Adipocyte (in vitro differentiated cells): ENCODE measurements around the gene CRYBG2.
"Not testable (repeated sequence)": the region's sequence is repeated elsewhere in the genome, so short reads cannot be mapped to it uniquely, and the experiment has no call there.

Experiments
- DNase-seq: peaks from one replicate; pipeline ENCODE4 v3.0.0-alpha.2; 2015; ENCODE audit warnings: low read depth
- H3K27me3 ChIP-seq: replicated peaks from 2 replicates; pipeline ENCODE4 v1.7.0; 2013; ENCODE audit warnings: mild to moderate bottlenecking, low read length, moderate library complexity; ENCODE audit not compliant: control insufficient read depth, insufficient read depth
- H3K36me3 ChIP-seq: 2 replicates; pipeline ENCODE4 v1.7.0; 2013; ENCODE audit warnings: low read length, mild to moderate bottlenecking, moderate library complexity; ENCODE audit not compliant: control insufficient read depth, insufficient read depth, severe bottlenecking
- H3K4me1 ChIP-seq: 2 replicates; pipeline ENCODE4 v1.7.0; 2013; ENCODE audit warnings: mild to moderate bottlenecking, low read length, moderate library complexity; ENCODE audit not compliant: control insufficient read depth, insufficient read depth
- H3K4me3 ChIP-seq: 2 replicates; pipeline ENCODE4 v1.7.0; 2013; ENCODE audit warnings: mild to moderate bottlenecking, low read length, moderate library complexity
- H3K9ac ChIP-seq: 2 replicates; pipeline ENCODE4 v1.7.0; 2013; ENCODE audit warnings: mild to moderate bottlenecking, low read length, moderate library complexity
- H3K9me3 ChIP-seq: 2 replicates; pipeline ENCODE4 v1.7.0; 2013; ENCODE audit warnings: mild to moderate bottlenecking, low read length, moderate library complexity; ENCODE audit not compliant: control insufficient read depth

Gene CRYBG2

GRCh38 chr1:26353976-26354820 lies at the start of gene CRYBG2:
Gene CRYBG2, minus strand, starts transcription at chr1:26354130. Its CDS starts 7,473 bp downstream, at chr1:26346657.
- Histone ChIP-seq H3K36me3 (no peaks in the 10 kb centered on the region), H3K4me1 (peaks cover 3% of the 10 kb centered on the region), H3K9me3 (no peaks in the 10 kb centered on the region), H3K4me3 (no peak within 1 kb of the TSS), H3K27me3 (peaks cover 26% of the 10 kb centered on the region), H3K9ac (no peak within 1 kb of the TSS)
- no peak for DNase-seq

GRCh38 chr1:26403656-26404055 lies 49.7 kb upstream of the CRYBG2 start:
- no peak for DNase-seq

DNA sequence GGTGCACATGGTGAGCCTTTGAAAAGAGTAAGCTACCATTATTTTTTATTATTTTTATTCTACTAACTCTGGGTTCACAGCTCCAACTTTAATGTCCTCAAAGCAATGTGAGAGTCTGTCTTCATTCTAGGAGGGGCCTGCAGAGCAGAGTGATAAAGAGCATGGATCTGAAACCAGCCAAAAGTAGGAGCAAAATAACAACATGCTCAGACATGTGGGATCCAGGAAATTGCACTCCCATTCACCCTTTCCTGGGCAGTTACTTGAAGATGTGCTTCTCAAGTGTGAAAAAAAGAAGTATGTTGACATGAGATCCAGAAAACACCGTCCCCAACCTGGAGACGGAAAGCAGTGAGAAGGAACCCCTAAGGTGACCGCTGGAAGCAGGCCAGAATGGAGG lies 48.0 kb upstream of the CRYBG2 start:
- Histone ChIP-seq H3K36me3 (no peaks in the 10 kb centered on the region), H3K9me3 (no peaks in the 10 kb centered on the region), H3K4me1 (no peaks in the 10 kb centered on the region), H3K4me3 (no peak overlapping the region), H3K27me3 (peaks cover 26% of the 10 kb centered on the region), H3K9ac (no peak overlapping the region)
- DNase-seq: no peak

More at GRCh38 chr1:26403656-26404055, 49.7 kb upstream of the CRYBG2 start:
- Histone ChIP-seq H3K4me1 (no peaks in the 10 kb centered on the region), H3K9ac (no peak overlapping the region), H3K36me3 (no peaks in the 10 kb centered on the region), H3K4me3 (no peak overlapping the region), H3K27me3 (peaks cover 26% of the 10 kb centered on the region), H3K9me3 (no peaks in the 10 kb centered on the region)

- H3K9ac ChIP-seq: no peak overlapping the region
- H3K4me1 ChIP-seq: no peaks in the 10 kb centered on the region
- DNase-seq: no peak
- H3K36me3 ChIP-seq: no peaks in the 10 kb centered on the region
- H3K4me3 ChIP-seq: no peak overlapping the region
- no peaks in the 10 kb centered on the region for H3K9me3 ChIP-seq
- H3K27me3 ChIP-seq: peaks cover 19% of the 10 kb centered on the region
These were observed 45.1 kb upstream of the CRYBG2 start for GRCh38 chr1:26399034-26399433.

GRCh38 chr1:26395754-26396153 lies 41.8 kb upstream of the CRYBG2 start:
- DNase-seq: no peak
- no peaks in the 10 kb centered on the region for H3K4me1 ChIP-seq
- no peaks in the 10 kb centered on the region for H3K27me3 ChIP-seq
- H3K9me3 ChIP-seq: no peaks in the 10 kb centered on the region
- no peaks in the 10 kb centered on the region for H3K36me3 ChIP-seq
- H3K4me3 ChIP-seq: no peak overlapping the region
- H3K9ac ChIP-seq: no peak overlapping the region

GRCh38 chr1:26391450-26391849 lies 37.5 kb upstream of the CRYBG2 start:
- Histone ChIP-seq H3K4me1 (peaks cover 5% of the 10 kb centered on the region), H3K36me3 (no peaks in the 10 kb centered on the region), H3K4me3 (no peak overlapping the region), H3K9me3 (no peaks in the 10 kb centered on the region), H3K27me3 (no peaks in the 10 kb centered on the region), H3K9ac (no peak overlapping the region)
- DNase-seq: peak; percentile 56

GRCh38 chr1:26389604-26390247 lies 35.8 kb upstream of the CRYBG2 start:
- no peaks in the 10 kb centered on the region for H3K36me3 ChIP-seq
- H3K27me3 ChIP-seq: no peaks in the 10 kb centered on the region
- no peak overlapping the region for H3K4me3 ChIP-seq
- H3K9ac ChIP-seq: no peak overlapping the region
- DNase-seq: no peak
- no peaks in the 10 kb centered on the region for H3K9me3 ChIP-seq
- peaks cover 12% of the 10 kb centered on the region for H3K4me1 ChIP-seq

- no peak for DNase-seq
- no peaks in the 10 kb centered on the region for H3K36me3 ChIP-seq
- H3K27me3 ChIP-seq: no peaks in the 10 kb centered on the region
- H3K4me1 ChIP-seq: peaks cover 12% of the 10 kb centered on the region
- H3K4me3 ChIP-seq: no peak overlapping the region
- H3K9ac ChIP-seq: no peak overlapping the region
- H3K9me3 ChIP-seq: no peaks in the 10 kb centered on the region
These were observed 35.0 kb upstream of the CRYBG2 start for GRCh38 chr1:26388791-26389445.

DNA sequence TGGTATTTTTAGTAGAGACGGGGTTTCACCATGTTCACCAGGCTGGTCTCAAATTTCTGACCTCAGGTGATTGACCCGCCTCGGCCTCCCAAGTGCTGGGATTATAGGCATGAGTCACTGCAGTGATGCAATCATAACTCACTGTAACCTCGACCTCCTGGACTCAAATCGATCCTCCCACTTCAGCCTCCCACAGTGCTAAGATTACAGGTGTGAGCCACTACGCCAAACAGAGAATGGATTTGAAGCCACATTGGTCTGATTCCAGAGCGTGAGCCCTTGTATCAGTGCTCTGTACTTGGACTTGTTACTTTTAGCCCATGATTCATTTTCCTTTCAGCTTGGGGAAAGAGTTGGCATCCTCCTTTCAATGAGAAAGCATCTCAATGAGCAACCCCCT lies 33.5 kb upstream of the CRYBG2 start:
- H3K4me3 ChIP-seq: no peak overlapping the region
- H3K27me3 ChIP-seq: no peaks in the 10 kb centered on the region
- peaks cover 12% of the 10 kb centered on the region for H3K4me1 ChIP-seq
- no peaks in the 10 kb centered on the region for H3K36me3 ChIP-seq
- H3K9me3 ChIP-seq: no peaks in the 10 kb centered on the region
- H3K9ac ChIP-seq: no peak overlapping the region
- DNase-seq: no peak

- H3K4me1 ChIP-seq: peaks cover 12% of the 10 kb centered on the region
- H3K27me3 ChIP-seq, H3K36me3 ChIP-seq, H3K4me3 ChIP-seq, H3K9me3 ChIP-seq, H3K9ac ChIP-seq, DNase-seq: not testable (repeated sequence)
These were observed 31.1 kb upstream of the CRYBG2 start for GRCh38 chr1:26385063-26385462.

DNA sequence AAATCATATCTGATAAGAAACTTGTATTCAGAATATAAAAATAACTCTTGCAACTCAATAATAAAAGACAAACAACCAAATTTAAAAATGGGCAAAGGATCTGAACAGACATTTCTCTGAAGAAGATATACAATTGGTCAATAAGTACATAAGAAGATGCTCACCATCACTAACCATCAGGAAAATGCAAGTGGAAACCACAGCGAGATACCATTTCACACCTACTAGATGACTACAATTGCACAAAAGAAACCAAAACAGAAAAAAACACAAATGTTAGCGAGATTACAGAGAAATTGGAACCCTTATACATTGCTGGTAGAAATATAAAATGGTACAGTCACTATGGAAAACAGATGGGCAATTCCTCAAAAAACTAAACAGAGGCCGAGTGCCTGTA lies 30.1 kb upstream of the CRYBG2 start:
- Histone ChIP-seq H3K4me1 (peaks cover 11% of the 10 kb centered on the region), H3K9me3 (no peaks in the 10 kb centered on the region), H3K27me3 (no peaks in the 10 kb centered on the region), H3K9ac (no peak overlapping the region), H3K4me3 (no peak overlapping the region), H3K36me3 (no peaks in the 10 kb centered on the region)
- DNase-seq: no peak
